Muscle of arm (tissue), 12 donors: Measurements from ENCODE around the gene KDSR. TPM values are rescaled to one million over a fixed set of nuclear protein-coding genes. Genes with fewer than 3 reads are reported as not detected.
"Not testable (repeated sequence)": the region's sequence is repeated elsewhere in the genome, so short reads cannot be mapped to it uniquely, and the experiment has no call there.

Source experiments
- DNase-seq: peaks from one replicate; pipeline ENCODE4 v3.0.0-alpha.2; 2013
- polyA plus RNA-seq, 12 donors: library from polyadenylated mRNA; unstranded; fragments of 120-200 nt; gene quantifications; one replicate each; pipeline ENCODE4 v1.2.1, GENCODE V29; 2013; ENCODE audit not compliant: insufficient read length in 12 of 12

Gene KDSR
- polyA plus RNA-seq, 12 donors, result 25.5 to 45.7 (median 29.9) TPM; not detected in 1

DNA sequence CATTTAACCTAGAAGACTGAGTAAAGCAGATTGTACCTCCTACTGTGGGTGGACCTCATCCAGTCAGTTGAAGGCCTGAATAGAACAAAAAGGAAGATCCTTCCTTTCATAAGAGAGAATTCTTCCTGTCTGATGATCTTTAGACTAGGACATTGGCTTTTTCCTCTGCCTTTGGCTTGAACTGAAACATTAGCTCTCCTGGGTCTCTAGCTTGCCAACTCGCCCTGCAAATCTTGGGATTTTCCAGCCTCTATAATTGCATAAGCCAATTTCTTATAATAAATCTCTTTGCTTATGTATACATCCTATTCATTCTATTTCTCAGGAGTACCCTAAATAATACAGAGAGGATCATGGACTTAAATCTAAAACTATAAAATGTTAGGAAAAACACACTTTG, 6.2 kb upstream of the KDSR start:
- DNase-seq, result peak; percentile 81

DNA sequence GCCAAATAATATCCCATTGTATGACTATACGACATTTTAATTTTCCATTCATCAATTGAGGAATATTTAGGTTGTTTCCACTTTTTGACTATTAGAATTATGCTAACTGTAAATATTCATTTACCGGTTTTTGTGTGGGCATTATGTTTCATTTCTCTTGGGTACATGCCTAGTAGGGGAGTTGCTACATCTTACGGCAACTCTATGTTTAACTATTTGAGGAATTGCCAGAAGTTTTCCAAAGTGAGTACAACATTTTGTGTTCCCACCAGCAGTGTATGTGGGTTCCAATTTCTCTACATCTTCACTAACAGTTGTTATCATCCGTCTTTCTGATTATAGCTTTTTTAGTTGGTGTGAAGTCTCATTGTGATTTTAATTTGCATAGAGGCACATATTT, 1.6 kb upstream of the KDSR start:
- DNase-seq, result no peak

DNA sequence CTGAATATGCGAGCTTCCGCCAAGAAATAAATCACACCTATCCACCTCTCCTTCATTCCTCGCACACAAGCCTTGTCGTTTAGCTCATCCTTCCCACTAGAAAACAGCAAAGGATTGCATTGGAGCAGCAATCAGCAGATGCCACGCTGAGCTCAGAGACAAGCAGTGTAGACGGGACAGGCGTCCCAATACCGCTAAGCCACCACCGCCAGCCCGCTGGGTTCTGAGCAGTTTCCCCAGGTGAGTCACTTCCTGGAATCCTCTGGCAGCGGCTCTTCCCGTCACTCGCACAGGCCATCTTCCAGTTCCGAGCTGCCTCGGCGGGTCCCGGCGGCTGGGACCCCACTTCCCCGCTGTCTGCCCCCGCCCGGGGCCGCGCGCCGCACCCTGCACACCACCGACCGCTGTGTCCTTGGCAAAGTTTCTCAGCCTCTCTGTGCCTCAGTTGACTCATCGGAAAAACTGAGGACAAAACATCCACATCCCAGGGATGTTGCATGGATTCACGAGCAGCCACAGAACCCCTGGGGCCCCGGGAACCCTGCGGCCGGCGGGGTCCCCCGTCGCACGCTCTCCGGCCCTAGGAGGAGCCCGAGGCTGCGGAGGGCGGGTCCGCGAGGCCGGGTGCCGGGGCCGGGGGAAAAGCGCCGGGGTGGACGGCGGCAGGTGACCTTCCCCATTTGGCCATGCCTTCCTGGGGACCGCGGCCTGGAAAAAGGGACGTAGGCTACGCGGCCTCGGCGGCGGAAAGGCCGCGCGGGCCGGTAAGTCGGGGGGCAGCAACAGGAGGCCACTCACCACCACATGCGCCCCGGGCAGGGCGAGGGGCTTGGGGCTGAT, 573 bp downstream of the KDSR start:
- DNase-seq, result peak; percentile 27

DNA sequence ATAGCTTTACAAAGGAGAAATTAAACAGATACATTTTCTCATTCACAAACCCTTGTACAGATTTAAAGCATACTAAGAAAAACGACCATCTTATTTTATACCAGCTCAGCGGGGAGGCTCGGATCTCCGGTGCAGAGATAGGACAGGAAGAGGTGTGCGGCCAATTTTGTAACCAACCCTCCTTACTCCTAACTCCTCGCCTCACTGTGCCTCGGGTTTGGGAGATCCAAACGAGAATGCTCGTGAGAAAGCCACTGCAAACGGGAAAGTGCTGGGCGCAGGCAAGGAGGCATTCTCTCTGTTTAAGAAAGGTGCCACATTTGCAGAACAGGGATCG, 1.2 kb downstream of the KDSR start:
- no peak for DNase-seq

DNA sequence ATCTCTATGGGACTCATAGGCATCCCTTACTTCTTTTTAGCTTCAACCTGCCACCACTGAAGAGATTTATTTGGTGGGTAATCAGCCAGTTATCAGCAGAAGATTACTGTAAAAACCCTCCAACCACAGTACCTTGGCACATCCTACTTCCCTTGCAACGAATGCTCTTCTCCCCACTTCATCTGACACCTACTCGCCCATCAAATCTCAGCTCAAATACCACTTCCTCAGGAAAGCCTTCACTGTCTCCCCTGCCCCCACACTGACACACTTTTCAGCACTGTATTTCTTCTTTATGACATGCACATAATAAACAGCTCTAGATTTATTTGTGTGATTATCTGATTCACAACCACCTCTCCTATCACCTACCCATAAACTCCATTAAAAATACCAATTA, 3.1 kb downstream of the KDSR start:
- no peak for DNase-seq

DNA sequence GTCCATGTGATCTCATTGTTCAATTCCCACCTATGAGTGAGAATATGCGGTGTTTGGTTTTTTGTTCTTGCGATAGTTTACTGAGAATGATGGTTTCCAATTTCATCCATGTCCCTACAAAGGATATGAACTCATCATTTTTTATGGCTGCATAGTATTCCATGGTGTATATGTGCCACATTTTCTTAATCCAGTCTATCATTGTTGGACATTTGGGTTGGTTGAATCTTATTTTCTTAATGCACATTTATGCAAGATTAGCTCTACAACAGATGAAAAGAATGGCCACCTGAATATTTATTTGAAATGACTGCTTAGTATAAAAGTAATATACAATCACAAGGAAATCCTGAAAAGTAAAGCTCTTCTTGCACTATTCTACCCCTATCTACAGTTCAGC, 3.6 kb downstream of the KDSR start:
- not testable (repeated sequence) for DNase-seq

DNA sequence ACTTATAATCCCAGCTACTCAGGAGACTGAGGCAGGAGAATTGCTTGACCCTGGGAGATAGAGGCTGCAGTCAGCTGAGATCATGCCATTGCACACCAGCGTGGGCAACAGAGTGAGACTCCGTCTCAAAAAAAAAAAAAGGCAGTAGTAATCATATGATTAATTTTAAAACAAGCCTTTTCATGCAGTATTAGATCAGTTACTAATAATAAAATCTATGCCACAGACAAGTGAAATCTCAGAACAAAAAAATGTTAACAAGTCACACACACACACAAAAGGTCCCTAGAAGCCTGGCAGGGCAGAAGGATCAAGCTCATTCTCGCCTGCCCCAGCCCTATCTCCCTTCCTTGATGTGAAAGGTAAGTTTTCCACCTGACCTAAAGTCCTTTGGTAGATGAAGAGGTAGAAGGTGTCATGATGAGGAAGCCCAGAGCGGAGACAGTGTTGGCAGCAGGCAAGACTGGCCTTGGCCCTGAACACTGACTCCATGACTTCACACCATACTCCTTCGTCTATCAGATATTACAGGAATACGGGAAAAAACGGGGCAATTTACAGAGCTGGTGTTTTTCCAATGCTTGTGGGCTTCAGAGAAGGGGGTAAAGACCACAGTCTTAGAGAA, 10.6 kb downstream of the KDSR start:
- DNase-seq, result no peak

DNA sequence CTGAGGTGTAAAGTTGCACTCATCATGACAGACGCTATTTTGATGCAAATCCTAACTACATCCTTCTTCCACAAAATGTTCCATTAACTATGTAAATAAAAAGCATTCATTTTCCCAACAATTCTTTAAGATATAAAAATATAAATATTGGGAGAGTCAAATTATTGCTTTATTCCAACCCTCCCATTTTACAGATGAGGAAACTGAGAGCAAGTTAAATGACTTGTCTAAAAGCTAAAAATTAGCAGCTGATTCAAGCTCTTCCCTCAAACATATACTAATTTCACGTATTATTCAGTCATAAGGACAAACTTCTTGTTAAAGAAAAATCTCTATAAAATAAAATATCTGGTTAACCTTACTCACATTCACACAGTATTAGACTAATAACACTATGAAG, 16.8 kb downstream of the KDSR start:
- DNase-seq, result no peak

DNA sequence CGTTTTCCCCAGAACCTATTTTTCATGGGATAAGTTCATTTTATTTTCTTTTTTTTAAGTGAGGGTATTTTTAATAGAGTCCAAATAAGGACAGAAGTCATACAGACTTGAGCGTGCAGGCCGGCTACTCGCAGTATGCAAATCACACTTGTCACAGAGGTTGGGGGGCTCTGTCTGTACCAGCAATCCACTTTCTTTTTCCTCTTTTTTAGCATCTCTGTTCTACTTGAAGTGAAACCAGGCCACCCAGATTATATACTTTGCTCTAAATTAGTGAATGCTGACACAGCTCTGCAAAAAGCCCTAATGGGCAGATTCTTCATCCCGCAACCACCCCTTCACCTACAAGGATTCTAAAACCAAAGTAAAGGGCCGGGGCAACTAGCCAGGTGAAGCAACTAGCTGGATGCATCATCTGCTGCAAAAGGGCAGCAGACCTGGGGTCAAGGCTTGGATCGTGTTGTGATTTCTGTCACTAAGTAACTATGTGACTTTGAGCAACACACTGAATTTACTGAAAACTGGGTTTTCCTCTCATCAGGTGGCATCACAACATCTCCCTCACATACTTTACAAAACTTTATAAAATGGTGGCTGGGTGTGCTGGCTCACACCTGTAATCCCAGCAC, 18.4 kb downstream of the KDSR start:
- no peak for DNase-seq

DNA sequence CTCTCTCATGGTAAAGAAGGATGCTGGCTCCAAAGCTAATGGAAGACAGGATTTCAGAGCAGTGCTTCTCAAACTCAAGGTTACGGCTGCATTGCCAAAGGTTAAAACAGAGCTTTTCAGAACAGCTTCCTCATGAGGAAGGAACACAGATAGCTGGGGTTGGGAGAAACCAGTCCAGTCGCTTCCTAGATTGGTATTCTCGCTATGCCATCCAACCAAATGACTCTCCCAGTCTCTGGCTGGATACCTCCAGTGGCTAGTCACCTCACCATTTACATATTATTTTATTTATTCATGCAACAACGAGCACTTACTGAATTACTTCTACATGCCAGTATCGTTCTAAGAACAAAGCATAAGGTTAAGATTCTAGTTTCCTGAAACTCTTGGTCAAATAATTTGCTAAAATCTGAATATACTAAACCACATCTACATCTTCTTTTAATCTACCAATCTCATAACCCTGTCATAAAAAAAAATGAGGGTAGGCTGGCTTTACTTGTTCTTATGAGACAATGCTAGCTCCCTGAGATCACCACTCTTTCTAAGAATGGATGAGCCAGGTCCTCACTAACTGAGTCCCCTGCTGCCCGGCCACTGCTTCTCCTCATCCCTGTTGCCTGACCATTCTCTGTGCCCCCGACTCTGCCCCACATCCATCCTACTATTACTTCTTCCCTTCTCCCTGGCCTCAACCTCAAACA, 20.4 kb downstream of the KDSR start:
- DNase-seq, result no peak

DNA sequence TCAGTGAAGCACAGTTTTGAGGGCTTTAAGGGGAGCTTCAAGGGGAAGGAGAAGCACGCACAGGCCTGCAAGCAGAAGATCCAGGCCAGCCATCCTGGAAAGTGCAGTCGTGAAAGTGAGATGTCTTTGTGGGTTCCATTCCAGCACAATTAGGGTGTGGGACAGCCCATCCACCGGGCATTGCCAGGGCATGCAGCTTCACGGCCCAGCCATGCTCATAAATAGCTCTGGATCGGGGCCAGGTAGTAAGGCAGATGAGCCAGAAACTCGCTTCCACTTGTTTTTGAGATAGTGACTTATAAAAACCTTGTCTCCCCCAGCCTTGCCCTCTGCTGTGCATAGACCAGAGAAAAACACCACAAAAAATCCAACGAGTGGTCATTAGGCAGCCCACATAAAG, 21.0 kb downstream of the KDSR start:
- no peak for DNase-seq

DNA sequence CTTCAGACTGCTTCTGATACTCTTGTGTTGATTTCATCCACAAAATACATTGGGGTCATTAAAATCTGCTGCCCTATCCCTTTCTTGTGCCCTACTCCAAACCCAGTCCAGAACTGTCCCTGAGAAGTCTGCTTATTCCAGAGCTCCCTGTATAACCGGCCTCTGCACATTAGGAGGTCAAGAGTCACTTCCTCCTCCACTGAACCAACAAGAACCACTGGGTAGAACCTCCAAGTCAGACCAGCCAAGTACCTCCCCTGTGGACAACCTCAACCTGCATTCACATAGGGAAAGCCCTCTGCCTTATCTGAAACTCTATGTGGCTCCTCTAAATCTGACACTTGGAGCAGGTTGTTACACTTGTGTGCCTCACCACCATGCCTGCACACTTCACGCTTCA, 22.1 kb downstream of the KDSR start:
- DNase-seq, result no peak

DNA sequence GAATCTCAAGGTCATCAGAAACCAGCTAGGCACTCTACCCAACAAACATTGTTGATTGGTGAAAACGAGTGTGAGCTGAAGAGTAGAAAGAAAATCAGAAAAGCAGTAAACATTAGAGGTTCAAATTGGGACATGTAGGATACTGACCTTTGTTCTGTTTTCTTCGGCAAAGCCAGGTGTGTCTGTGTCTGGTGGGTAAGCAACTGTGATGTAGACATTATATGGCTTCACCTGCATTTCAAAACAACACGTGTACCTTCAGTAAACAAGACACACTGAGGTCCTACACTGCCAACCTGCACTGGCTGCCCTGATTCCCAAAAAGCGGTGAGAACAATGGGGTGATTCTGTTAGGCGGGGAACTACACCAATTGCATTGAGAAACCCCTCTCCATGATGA, 22.7 kb downstream of the KDSR start:
- no peak for DNase-seq

DNA sequence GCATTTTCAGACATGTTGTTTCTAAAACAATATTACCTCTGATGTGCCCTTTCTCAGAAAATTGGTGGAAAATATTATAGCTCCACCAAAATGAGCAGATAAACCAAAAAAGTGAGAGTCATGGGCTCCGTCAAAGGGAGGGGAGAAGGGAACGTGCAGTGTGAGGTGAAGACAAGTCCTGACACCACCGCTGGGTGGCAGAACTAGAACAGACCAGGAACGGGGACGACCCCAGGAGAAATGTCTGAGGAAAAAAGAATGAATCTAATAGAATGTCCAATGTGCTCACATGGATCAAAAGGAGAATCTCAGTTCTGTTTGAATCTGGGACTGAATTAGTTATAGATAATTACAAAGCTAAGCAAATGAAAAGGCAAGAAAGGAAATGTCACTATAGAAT, 24.8 kb downstream of the KDSR start:
- DNase-seq, result no peak

DNA sequence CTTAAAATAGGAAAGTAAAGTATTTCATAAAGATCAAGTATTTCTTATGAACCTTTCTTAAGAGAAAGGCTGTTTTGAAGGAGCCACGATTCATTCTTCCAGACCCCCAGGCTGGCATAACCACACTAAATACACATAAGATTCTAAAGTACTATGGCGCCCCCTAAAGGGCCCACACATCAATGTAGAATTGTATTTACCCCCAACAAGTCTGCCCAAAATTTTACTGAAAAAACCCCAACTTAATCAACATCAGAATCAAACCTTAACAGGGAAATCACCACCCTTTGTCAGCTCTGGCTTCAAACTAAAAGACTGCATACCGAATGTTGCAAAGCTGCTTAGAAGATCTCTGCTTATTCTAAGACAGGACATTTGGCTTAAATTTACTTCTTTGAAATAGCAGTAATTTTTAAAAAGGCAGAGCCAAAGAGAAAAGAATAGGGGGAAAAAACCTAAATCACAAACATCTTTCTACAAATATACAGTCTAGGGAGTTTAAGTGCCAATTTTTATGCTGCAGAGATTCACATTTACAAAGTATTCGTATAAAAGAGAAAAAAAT, 27.0 kb downstream of the KDSR start:
- no peak for DNase-seq

DNA sequence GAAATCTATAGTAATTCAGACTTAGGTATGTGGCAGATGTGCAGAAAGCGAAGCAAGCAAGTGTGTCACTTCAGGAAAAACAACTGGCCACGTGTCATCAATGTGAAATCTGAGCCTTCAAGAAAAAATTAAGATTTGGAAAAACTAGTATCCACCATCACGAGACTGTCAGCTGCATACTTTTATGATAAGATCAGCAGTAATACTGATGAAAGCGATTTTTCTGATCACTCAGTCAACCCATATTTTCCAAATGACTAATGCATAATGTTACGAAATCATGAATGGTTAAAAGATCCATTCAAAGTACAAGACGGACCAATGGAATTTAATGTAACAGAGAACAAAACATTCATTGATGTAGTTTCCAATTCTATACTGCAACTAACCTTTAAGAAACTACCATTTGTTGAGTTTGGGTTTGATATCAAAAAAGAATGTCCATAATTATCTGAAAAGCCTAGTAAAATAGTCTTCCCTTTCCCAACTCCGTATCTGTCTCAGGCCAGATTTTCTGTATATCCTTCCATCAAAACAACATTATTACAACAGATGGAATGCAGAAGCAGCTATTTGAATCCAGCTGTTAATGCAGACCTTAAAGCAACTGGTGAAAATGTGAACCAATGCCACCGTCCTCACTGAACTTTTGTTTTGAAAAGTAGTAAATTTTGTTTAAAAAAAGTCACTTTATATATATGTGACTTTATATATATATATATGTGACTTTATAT, 30.5 kb downstream of the KDSR start:
- DNase-seq, result no peak

DNA sequence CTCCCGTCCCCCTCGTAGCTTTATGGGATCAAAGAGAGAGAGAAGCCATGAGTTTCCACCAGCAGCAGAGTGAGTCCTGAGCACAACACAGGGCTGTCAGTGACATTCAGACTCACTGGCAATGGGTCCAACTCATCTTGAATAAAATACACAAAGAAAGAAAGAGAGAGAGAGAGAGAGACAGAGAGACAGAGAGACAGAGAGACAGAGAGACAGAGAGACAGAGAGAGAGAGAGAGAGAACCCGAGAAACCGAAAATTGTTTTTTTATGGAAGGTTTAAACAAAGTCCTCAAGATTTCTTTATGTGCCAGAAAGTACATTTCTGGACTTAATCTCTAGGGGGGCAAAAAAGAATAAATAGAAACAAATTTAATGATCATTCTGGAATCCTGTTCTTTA, 35.9 kb downstream of the KDSR start:
- DNase-seq, result no peak

DNA sequence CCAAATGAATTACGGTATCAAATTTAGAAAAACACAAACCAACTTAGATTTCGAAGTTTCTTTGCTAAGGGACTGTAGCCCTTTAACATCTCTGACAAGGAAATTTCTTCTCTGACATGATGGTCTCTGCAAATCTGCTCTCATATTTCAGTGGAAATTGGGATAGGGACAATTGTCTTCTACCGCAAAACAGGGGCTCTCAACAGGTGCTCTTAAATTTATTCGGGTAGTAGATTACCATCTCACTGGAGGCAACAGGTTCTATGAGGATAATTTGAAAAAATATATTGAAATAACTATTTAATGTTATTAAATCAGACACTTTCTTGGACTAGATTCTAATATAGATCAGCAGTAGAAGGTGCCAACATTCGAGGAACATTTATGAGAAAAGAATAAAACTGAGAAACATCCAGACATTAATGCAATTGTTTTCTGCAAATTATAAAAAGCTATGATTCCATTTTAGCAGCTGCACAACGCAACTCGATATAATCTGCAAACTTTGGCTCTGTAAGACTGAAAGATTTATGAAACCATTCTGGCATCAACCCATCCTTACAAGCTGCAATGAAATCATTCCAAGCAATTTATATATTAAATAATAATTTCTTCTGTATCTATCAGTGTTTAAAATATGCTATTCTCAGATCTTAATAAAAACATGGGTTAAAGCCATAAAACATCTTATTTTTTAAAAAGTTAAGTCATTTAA, 37.4 kb downstream of the KDSR start:
- DNase-seq, result no peak

DNA sequence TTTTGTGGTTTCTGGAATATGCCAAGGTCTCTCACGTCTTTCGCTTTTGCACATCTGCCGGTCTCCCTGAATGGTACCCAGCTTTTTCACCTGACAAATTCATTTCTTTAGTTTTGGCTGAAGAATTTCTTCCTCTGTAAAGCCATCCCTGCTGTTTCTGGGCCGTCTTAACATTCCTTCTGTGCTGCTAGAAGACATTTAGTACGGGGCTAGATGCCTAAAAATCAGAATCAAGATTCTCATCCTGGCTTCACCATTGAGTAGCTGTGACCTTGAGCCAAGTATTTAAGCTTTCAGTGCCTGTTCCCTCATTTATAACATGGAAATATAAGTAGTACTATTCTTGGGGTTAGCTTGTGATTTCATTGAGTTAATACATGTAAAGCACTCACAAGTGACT, 41.0 kb downstream of the KDSR start:
- no peak for DNase-seq

DNA sequence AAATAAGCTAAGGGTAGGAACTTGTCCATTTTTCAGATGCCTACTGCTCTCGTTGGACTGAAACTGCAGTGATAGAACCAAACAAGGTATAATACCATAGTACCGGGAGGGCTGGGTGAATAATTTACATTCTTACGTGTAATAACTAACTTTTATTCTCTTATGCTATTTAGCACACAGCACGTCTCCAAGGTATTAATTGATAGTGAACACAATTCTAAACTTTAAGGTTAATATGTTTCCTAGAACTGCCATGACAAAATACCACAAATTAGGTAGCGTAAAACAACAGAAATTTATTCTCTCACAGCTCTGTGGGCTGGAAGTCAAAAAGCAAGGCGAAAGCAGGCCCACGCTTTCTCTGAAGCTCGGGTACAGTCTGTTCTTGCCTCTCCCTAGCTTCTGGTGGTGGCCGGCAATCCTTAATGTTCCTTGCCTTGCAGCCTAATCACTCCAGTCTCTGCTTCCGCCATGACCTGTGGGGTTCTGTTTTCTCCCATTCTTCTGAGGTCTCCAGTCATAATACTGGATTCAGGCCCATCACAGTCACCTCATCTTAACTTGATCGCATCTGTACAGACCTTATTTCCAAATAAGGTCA, 41.8 kb downstream of the KDSR start:
- DNase-seq, result no peak
